NCI-H526 treated with DMSO at 0.1 percent for 48 hours (cell line): Measurements from ENCODE around the gene REPIN1.

Source experiments
- DNase-seq: peaks from one replicate; lab custom pipeline; 2025; lab: John Stamatoyannopoulos, UW

The REPIN1 gene

DNA sequence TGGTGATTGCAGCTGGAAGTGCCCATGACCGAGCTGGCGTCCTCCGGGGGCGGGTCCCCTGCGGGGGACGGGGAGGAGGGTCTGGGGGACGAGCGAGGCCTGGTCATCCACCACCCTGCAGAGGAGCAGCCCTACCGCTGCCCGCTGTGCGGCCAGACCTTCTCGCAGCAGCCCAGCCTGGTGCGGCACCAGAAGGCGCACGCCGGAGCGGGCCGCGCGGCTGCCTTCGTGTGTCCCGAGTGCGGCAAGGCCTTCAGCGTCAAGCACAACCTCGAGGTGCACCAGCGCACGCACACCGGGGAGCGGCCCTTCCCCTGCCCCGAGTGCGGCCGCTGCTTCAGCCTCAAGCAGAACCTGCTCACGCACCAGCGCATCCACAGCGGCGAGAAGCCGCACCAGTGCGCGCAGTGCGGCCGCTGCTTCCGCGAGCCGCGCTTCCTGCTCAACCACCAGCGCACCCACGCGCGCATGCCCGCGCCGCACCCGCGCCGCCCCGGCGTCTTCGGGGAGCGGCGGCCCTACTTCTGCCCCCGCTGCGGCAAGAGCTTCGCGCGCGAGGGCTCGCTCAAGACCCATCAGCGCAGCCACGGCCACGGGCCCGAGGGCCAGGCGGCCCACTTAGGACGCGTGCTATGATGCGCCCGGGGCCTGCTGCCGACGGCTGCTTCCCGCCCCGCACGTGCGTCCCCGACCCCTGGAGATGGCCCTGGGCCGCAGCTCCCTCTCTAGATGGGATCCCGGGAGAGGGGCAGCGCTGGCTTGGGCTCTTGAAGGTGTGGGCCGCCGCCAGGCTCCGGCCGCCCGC lies 39.2 kb downstream of the REPIN1 start:
- DNase-seq, result no peak

DNA sequence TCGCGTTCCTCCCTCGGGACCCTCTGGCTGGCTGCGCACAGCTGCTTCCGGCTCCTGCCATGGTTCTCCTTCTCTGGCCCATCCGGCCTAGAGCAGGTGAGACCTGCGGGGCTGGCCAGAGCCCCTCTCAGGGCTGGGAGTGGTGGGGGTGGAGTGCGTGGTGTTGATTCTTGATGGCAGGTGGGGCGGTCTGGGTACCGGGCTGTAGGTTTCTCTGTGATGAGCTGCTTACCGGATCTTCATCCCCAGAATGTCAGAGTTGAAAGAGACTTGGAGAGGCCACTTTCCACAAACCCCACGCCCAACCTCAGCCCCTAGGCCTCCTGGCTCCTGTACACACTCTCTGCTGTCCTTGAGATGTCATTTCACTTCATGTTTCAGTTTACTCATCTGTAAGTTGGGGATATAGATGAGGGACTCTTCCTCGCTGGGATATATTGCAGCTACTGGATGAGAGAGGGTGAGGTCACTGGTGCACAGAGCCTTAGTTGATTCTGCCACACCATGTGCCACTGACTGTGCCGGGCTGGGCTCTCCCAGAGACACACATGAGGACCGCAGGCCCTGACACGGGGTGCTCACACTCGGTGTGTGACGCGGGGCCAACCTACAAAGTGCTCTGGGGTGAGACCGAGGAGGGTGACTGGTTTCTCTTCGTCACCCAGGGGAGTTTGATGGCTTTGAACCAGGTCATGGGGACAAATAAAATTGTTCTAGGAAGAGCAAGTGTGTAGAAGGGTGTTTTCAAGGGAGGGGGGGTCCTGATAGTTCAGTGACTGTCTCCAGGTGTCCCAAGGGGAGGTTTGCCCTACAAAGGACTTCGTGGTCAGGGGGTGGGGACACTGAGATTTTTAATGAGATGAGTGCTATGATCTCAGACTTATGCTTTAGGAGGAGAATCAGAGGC lies 40.0 kb downstream of the REPIN1 start:
- no peak for DNase-seq

DNA sequence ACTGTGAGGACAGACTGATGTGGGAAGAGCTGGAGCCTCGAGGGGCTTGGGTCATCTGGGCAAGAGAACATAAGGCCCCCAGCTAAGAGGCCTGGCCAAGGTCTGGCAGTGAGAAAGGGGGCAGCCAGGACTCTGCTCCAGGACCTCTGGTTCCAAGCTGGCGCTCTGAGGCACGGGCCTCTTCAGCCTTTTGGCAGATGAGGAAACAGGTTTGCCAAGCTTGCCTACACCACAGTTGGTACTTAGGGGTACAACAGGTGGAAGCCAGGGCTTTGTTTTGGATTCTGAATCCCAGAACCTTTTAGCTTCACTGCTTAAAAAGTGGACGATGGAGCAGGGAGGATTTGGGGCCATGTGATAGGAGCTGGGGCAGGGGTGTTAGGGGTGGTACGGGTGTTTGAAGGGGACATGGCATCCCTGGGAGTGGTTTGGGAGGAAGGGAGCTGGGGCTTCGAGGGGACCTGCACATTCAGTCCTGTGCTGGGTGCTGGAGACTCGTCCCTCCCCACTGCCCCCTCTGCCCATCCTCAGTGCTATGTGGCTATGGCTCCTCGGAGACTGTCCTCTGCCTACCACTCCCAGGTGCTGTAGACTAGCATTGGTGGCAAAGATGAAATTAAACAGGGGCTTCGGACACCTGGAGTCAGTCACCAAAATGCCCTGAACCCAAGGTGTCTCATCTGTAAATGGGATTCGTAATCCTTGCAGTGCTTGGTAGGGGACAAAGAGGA lies 40.8 kb downstream of the REPIN1 start:
- no peak for DNase-seq

GRCh38 chr7:150410131-150410530 lies 41.5 kb downstream of the REPIN1 start:
- no peak for DNase-seq

DNA sequence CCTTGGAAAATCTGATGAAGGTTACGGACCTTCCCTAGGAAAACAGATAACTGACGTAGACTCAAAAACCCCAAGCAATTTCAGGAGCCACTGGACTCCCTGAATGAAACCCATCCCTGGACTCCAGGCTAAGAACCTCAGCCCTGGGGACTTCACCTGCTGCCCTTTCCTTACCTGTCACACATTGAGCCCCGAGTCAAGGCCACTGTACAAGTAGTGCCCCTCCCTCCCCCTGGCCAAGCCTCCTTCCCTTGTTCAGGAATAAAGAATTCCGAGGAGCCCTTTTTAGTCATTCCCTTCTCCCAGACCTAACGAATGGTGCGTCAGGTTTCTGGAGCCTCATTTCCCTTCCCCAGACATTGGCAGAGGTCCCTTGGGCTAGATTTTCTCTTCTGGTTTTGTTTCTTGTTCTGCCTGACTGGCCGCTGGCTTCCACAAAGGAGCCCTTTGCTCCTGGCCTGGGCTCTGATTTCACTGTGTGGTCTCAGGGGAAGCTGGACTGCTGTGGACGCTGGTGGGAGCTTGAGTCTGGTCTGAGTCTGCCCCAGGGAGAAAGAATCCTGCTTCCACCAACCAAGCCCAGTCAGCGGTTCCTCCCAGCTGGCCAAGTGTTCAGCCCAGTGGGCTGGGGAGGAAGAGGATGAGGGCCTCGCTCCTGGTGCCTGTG lies 42.2 kb downstream of the REPIN1 start:
- no peak for DNase-seq

DNA sequence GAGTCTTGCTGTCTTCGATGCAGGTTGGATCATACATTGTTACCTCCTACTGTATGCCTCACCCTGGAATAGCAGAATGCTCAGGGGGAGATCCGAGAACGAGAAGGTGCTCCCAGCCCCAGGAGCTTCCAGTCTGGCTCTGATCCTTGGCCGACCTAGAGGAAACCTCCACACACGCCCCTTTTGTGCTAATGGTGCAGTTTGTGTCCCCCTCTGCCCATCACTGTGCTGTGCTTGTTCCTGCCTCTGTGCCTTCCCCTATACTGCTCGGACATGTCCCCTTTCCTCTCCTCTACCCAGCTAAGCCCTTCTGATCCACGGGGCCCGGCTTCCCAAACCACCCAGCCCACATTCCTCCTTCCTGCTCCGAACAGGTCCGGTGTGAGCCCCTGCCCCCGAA lies 43.0 kb downstream of the REPIN1 start:
- no peak for DNase-seq

DNA sequence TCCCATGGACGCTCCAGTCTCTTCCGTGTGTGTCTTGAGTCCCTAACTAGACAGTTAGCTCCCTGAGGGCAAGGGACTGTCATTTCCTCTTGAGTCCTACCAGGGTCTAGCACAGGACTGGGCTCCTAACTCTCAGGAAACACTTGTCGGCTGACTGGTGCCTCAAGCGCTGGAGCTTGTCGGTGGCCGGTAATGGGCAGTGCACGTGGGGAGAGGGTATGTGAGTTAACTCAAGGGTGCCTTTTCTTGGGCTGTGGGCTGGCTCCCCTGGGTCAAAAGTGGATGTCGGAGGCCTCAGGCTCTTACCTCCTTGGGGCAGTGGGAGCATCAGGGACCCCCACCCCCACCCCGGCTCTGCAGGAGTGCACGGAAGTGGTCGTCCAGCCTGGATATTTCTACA lies 43.4 kb downstream of the REPIN1 start:
- DNase-seq, result no peak

- no peak for DNase-seq
Observed at GRCh38 chr7:150412518-150413488, 44.2 kb downstream of the REPIN1 start.

DNA sequence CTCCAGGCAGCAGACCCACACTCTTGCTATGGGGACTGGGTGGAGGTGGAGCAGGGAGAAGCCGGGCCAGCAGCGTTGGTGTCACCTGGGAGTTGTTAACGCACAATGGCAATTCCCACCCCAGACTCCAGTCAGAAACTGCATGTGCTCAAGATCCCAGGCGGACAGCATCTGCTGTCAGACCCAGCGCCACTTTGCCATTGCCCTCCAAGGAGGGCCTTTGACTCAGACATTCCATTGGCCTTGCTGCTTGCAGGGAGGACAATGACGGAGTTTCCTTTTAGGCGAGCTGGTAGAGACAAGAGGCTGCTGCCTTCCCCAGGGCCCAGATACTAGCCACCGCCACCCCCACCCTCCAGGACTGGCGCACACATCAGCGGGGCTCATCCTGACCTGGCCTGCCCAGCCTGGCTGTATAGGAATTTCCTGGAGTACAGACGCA lies 45.0 kb downstream of the REPIN1 start:
- no peak for DNase-seq

DNA sequence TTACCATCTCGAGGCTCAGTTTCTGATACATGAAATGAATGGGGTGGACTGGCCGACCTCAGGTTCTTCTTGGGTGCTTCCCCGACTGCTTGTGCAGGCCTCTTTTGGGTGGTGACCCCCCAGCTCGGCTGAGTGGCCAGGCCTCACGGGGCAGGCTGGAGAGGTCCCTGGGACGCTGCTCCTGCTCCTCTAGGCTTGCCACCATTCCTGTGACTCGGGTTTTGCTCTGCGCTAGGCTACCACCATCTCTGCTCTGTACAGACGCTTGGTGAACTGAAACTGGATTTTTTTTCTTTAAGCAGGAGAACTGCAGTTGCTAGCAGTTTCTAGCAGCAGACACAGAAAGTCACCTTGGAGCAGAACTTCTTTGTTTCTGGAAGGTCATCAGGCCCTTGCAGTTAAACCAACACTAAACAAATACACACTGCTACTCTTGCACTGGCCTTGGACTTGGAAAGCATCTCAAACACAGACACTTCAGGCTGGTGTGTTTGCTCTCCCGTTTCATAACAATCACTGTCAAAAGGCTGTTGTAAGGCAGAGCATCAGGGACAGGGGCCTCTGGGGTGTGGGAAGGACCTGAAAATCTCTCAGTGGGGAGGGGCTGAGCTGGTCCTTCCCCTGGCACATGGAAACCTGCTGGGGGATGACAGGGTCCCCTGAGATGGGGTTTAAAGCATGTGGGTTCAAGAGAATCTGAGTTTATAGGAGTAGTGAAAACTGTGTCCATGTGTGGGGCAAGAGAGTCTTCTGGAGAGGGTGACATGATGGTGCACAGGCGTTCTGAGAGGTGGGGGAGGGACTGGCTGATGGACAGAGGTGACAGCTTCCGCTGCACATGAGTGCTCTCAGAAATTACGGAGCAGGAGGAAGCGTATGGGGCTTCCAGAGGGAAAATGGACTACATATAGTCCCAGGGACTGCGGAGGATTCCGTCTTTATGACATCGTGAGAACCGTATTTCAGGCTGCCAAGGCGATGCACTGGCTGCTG lies 46.8 kb downstream of the REPIN1 start:
- DNase-seq, result no peak

DNA sequence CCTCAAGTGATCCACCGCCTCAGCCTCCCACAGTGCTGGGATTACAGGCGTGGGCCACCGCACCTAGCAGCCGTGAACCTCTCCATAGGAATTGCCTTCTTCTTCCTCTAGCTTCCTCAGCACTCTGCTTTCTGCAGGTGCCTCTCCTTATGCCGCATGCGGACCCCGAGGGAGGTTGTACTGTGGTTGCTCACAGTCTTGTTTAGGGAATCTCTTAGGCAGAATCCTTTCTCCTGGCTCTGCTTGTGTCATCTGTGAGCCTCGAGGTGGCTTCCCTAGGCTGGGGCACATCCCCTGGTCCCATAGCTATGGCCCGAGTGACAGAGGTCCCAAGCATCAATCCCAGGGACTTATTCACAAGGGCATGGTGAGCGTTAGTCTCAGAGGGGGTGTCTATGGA lies 48.6 kb downstream of the REPIN1 start:
- DNase-seq, result no peak

DNA sequence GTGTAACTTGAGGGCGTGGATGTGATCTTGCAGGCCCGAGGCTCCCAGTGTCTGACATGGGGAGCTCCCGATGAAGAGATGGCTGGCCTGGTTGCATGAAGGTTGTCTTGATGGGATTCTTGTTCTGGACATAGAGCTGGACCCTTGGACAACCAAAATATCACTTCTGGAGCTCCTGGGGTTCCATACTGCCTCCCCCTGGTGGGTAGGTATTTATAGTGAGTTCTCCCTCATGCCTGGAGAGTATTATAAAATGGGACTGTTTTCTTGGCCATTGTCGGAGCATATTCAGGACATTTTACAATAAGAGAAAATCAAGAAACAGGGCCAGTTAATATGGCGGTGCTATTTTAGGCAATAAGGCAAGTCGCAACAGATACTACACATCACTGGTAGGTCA lies 49.2 kb downstream of the REPIN1 start:
- DNase-seq, result no peak

GRCh38 chr7:150420242-150420641 lies 51.6 kb downstream of the REPIN1 start:
- no peak for DNase-seq

DNA sequence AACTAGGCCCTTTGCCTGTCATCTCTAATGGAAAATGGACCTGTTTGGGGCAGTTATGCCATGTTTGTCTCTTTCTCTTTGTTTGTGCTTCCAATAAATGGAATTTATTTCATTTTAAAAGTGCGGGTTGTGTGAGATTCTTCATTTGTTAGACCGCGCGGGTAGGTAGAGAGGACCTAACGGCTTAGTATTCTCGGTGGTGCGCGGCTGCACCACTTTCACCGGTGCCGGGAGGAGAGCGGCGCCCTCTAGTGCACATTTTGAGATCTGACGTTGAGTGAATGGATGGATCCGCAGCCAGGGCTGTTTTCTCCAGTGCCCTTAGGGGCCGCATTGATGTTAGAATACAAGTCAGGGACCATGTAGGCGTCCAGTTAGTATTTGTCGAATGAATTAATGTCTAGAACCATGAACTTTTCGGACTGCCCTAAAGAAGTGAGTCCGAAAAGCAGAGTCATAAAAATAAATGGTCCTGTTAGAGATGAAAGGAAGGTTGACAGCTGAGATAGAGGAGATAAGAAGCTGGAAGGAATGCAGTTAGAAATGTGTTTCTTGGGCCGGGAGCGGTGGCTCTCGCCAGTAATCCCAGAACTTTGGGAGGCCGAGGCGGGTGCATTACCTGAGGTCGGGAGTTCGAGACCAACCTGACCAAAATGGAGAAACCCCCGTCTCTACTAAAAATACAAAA lies 52.5 kb downstream of the REPIN1 start:
- DNase-seq, result peak; percentile 83

DNA sequence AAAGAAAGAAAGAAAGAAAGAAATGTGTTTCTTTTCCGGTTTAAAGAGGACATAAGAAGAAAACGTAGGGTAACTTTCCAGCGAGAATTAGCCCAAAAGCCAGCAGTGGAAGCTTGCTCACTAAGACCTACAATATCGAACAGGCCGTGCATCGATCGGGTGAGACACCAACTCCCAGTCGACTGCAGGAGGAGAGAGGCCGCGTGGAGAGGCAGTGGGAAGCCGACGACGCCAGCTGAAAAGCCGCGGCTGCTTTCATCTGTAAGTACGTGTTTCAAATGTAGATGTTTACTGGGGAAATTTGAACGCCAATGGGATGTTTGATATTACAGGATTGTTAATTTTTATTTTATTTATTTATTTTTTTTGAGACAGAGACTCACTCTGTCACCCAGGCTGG lies 53.2 kb downstream of the REPIN1 start:
- DNase-seq, result no peak
